ENCODE measurements around the gene ALPP.

The ALPP gene

DNA sequence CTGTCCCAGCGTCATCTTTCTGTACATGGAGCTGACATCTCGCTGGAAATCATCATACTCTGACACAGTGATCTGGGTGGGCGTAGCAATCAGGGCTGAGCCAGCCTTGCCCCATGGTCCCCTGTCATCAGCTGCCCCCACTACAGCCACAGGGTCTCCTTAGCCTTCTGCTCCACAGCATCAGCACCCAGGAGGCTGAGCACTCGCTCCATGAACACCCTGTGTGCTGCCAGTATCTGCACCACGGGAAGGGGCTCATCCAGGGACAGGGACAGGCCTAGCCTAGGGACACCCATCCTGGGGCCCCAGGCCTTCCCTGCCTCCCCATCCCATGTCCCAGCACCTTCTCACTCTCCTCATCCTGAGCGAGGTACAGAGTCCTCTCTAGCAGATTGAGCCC lies 39.5 kb downstream of the ALPP start:
- H3K4me3 ChIP-seq (replicated peaks; ENCODE audit: low read depth, low read length), result no peak overlapping the region
- DNase-seq (ENCODE audit: low read depth), result no peak
- TF ChIP-seq, protein P1, sequence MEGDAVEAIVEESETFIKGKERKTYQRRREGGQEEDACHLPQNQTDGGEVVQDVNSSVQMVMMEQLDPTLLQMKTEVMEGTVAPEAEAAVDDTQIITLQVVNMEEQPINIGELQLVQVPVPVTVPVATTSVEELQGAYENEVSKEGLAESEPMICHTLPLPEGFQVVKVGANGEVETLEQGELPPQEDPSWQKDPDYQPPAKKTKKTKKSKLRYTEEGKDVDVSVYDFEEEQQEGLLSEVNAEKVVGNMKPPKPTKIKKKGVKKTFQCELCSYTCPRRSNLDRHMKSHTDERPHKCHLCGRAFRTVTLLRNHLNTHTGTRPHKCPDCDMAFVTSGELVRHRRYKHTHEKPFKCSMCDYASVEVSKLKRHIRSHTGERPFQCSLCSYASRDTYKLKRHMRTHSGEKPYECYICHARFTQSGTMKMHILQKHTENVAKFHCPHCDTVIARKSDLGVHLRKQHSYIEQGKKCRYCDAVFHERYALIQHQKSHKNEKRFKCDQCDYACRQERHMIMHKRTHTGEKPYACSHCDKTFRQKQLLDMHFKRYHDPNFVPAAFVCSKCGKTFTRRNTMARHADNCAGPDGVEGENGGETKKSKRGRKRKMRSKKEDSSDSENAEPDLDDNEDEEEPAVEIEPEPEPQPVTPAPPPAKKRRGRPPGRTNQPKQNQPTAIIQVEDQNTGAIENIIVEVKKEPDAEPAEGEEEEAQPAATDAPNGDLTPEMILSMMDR (IDR thresholded peaks at IDR 0.05; ENCODE audit: low read length, missing control alignments), result no peak

DNA sequence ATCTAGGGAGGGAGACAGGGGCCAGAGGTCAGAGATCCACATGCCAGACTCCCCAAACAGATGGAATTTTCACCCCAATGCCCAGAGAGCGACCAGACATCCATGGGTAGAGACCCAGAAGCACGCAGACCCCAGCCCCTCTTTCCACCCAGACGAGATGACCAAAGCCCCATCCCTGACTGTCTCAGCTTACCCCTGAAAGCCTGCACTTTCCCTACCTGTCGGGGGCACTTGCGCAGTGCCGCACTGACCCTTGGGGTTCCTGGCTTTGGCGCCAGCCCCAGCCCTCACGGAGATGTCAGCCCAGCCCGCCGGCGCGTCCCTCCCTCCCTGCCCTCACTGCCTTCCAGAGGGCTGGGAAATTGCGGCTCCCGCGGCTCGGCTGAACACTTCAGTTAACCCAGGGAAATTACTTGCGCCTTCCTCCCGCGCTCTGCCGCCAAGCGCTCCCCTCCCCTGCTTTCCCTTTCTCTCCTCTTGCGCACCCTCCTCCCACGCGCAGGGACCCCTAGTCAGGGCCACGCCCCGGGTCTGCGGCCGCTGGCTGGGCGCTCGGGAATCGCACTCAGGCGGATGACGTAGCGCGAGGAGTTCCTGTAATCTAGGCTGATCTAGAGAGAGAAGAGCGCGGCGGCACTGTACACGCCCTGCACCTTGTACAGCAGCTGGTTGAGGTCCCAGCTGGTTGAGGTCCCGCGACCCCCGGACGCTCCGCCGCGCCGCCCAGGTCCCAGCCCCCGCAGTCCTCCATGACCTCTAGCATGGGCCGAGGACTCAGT lies 40.1 kb downstream of the ALPP start:
- peak; percentile 3 for DNase-seq (ENCODE audit: low read depth)
- no peak overlapping the region for H3K4me3 ChIP-seq (replicated peaks; ENCODE audit: low read depth, low read length)
- TF ChIP-seq, protein P1 (IDR thresholded peaks at IDR 0.05; ENCODE audit: low read length, missing control alignments), result no peak

DNA sequence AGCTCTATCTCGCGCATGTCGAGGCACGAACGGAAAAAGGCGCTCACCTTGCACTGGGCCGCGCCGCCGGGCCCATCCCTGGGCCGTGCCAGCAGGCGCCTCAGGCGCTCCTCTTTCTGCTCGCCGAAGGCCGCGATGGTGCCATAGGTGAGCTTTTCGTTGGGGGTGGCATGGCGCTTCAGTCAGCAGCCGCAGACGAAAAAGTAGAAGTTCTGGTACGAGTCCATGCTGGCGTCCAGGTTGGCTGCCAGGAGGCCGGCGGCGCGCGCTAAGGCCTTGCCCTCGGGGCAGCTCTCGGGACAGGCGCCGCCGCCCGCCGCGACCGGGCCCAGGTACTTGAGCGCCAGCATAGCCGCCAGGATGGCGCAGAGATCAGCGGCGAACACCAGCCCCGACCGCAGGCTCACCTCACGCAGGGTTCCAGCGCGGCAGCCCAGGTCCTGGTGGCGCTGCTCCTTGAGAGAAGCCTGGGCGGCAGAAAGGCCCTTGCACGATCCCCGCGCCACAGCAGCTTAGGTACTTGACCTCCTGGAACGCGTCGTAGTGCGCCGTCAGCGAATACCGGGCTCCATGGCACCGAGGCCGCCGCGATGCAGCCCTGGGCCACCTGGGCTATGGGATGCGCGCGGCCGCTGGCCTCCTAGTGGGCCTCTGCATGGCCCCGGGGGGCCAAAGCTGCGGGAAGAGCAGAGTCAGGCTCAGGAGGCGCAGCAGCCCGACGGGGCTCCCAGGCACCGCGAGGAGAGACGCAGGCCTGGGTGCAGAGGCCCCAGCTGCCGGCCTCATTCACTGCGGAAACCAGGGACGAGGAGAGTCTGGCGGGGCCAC lies 40.9 kb downstream of the ALPP start:
- no peak for DNase-seq (ENCODE audit: low read depth)
- TF ChIP-seq, protein P1 (IDR thresholded peaks at IDR 0.05; ENCODE audit: low read length, missing control alignments), result no peak
- H3K4me3 ChIP-seq (replicated peaks; ENCODE audit: low read depth, low read length), result no peak overlapping the region

DNA sequence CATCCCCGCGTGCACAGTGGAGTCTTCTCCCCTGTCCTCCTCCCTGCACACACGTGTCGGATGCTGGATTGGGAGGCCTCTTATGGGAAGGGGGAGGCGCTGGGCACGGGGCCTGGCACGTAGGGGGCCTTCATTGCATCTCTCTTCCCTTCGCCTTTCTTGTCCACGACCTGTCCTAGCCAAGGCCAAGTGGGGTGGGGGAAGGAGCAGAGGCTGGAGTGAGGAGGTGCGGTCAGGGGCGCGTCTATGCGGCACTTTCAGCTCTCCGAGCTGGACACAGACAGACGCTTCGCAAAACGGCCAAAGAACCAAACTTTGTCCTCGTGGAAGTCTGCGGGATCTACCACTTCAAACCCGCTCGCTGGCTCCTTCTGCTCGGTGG lies 41.5 kb downstream of the ALPP start:
- DNase-seq (ENCODE audit: low read depth), result no peak
- TF ChIP-seq, protein P1 (IDR thresholded peaks at IDR 0.05; ENCODE audit: low read length, missing control alignments), result no peak
- H3K4me3 ChIP-seq (replicated peaks; ENCODE audit: low read depth, low read length), result no peak overlapping the region

DNA sequence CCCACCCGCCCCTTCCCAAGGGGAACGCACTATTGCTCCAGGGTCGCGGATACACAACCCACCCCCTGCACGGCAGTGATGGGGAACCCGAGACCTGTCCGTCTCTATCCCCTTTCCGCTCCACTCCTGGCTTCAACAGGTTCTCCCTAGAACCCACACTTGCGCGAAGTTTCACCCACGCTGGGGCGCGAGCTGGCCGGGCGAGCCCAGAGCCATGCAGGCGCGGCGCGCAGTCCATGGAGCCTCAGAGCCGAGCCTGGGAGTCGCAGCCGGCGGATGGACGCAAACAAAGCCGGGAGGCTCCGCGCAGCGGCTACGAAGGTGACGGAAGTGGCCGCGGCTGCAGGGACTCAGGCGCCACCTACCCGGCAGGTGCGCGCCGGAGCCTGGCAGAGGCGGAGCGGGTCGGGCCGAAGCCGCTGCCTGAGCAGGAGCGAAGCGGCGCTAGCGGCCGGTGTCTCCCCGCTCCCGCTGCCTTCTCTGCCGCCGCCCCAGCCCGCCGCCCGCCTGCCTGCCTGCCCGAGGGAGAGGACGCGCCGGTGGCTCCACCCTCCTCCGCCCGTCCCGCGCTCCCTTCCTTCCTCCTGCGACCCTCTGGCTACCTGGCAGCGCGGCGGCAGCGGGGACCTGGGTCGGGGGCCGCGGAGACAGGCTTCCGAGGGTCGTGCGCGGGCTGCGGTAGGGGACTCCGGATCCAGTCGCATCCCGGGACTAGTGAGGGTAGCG lies 42.1 kb downstream of the ALPP start:
- no peak overlapping the region for H3K4me3 ChIP-seq (replicated peaks; ENCODE audit: low read depth, low read length)
- TF ChIP-seq, protein P1 (IDR thresholded peaks at IDR 0.05; ENCODE audit: low read length, missing control alignments), result no peak
- DNase-seq (ENCODE audit: low read depth), result no peak

DNA sequence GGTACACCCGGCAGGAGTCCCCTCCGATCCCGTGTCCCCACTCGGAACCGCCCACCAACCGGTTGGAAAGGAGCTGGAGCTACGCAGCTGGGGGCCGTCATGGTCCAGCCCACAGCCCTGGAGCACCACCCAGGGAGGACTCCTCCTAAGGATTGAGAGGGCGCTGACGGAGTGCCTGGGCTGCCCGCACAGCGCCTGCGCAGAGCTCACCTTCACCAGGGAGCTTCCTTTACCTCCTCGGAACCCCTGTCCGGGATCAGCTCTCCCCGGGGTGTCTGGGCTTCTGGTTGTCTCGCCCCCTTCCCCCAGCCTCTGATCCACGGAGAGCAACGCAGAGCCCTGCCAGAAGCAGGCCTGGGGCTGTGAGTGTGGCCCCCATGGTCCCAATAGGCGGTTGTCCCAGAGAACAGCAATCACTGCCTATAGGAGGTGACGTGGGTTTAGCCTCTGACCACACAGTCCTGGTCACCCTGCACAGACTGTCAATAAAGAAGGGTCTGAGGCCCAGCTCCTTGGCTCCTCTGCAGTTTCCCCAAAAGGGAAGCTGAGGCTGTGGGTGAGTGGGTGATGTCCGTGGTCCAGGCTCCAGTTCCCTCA lies 42.7 kb downstream of the ALPP start:
- no peak for DNase-seq (ENCODE audit: low read depth)
- H3K4me3 ChIP-seq (replicated peaks; ENCODE audit: low read depth, low read length), result no peak overlapping the region
- TF ChIP-seq, protein P1 (IDR thresholded peaks at IDR 0.05; ENCODE audit: low read length, missing control alignments), result no peak
